Upper lobe of left lung (tissue), 6 donors: ENCODE measurements around the gene GALM. TPM values are rescaled to one million over a fixed set of nuclear protein-coding genes. Genes with fewer than 3 reads are reported as not detected.
"Not testable (repeated sequence)": the region's sequence is repeated elsewhere in the genome, so short reads cannot be mapped to it uniquely, and the experiment has no call there.

Experiments
- ATAC-seq, 2 donors: fragments of 200-7000 bp; cut with Tn5 transposase; one replicate each; pipeline ENCODE4 v1.9.1; 2022; ENCODE audit warnings: mild to moderate bottlenecking in 2 of 2, moderate library complexity in 2 of 2; ENCODE audit not compliant: low FRiP score in 2 of 2
- DNase-seq, 2 donors: peaks; one replicate each; pipeline ENCODE4 v3.0.0-alpha.2; 2019 to 2020
- H3K27ac ChIP-seq, 4 donors: fragments of 200-600 bp; sonication (generic); one replicate each; pipeline ENCODE4 v1.5.1; 2016 to 2019
- H3K27me3 ChIP-seq, 4 donors: fragments of 200-600 bp; sonication (generic); one replicate each; pipeline ENCODE4 v1.5.1; 2017 to 2019
- H3K36me3 ChIP-seq, 4 donors: fragments of 200-600 bp; sonication (generic); one replicate each; pipeline ENCODE4 v1.5.1; 2016 to 2019
- H3K4me1 ChIP-seq, 4 donors: fragments of 200-600 bp; sonication (generic); one replicate each; pipeline ENCODE4 v1.5.1; 2018 to 2019
- H3K4me3 ChIP-seq, 4 donors: fragments of 200-600 bp; sonication (generic); one replicate each; pipeline ENCODE4 v1.5.1; 2017 to 2019; ENCODE audit warnings: mild to moderate bottlenecking in 2 of 4, moderate library complexity in 1 of 4
- H3K9me3 ChIP-seq, 4 donors: fragments of 200-600 bp; sonication (generic); one replicate each; pipeline ENCODE4 v1.5.1; 2018 to 2019
- CTCF ChIP-seq, 6 experiments: fragments of 450-650 bp in 4 of 6; fragments of 200-600 bp in 2 of 6; sonication (generic) in 2 of 6; IDR thresholded peaks; one replicate each; pipeline ENCODE4 v1.5.1; 2016 to 2019; ENCODE audit warnings: antibody characterized with exemption in 6 of 6
- EP300 ChIP-seq, 4 donors: sonication (generic); formaldehyde crosslinking; IDR thresholded peaks; one replicate each; pipeline ENCODE4 v1.5.1; 2017; ENCODE audit warnings: antibody characterized with exemption in 4 of 4, control low read depth in 2 of 4
- POLR2A ChIP-seq, 4 donors: fragments of 450-650 bp; IDR thresholded peaks; one replicate each; pipeline ENCODE4 v1.5.1; 2016 to 2017; ENCODE audit warnings: antibody characterized with exemption in 4 of 4, mild to moderate bottlenecking in 2 of 4
- POLR2AphosphoS5 ChIP-seq, 2 donors: sonication (generic); formaldehyde crosslinking; IDR thresholded peaks; one replicate each; pipeline ENCODE4 v1.5.1; 2017; ENCODE audit warnings: antibody characterized with exemption in 2 of 2
- WGBS, 2 donors: methylation state at CpG; one replicate each; pipeline ENCODE4 v1.1.5; 2017 to 2018; 5-methylcytosine and 5-hydroxymethylcytosine counted together
- total RNA-seq, 6 donors: library from RNA; depleted of rRNA in 4 of 6; stranded (reverse); fragments of >200 nt in 4 of 6; gene quantifications; one replicate each; pipeline versions ENCODE4 v1.1.0 to v1.2.1, GENCODE V29; 2016 to 2021
- donor health status: DM: no; HTN: no; CAD: no; lungs with moderate emphysema.
- donor health status: DM: no; HTN: yes; CAD: no; lungs with severe emphysema.

GALM gene
- total RNA-seq, 6 donors from 2014 or later = 13.4 to 33.1 (median 26.3) TPM

- DNase-seq (no peak), ATAC-seq (no peak)
- no peaks in the 10 kb centered on the region for H3K27me3 ChIP-seq
- H3K4me3 ChIP-seq = no peak overlapping the region
- H3K36me3 ChIP-seq = peaks cover 0 to 5% (median 0%) of the 10 kb centered on the region in 4 donors
- H3K4me1 ChIP-seq = peaks cover 0 to 2% (median 0%) of the 10 kb centered on the region in 4 donors
- H3K9me3 ChIP-seq = no peaks in the 10 kb centered on the region
- no peak for TF ChIP-seq CTCF (IDR thresholded peaks at IDR 0.05)
- no peak overlapping the region for H3K27ac ChIP-seq
These were observed 45.6 kb downstream of the GALM start for GRCh38 chr2:38711558-38711957.

GRCh38 chr2:38712413-38712812 lies 46.5 kb downstream of the GALM start:
- ATAC-seq = no peak
- no peak for TF ChIP-seq EP300 (IDR thresholded peaks at IDR 0.05)
- TF ChIP-seq CTCF (IDR thresholded peaks at IDR 0.05) = no peak
- no peak for TF ChIP-seq POLR2A (IDR thresholded peaks at IDR 0.05)
- no peak for TF ChIP-seq POLR2AphosphoS5 (IDR thresholded peaks at IDR 0.05)
- 90 to 97% methylated on average over 6 to 7 of the region's 7 CpGs for WGBS, 2 donors

GRCh38 chr2:38712871-38713270 lies 47.0 kb downstream of the GALM start:
- Histone ChIP-seq H3K27me3 (no peaks in the 10 kb centered on the region), H3K4me1 (peaks cover 0 to 5% (median 2%) of the 10 kb centered on the region in 4 donors), H3K27ac (no peak overlapping the region), H3K36me3 (peaks cover 0 to 5% (median 0%) of the 10 kb centered on the region in 4 donors), H3K4me3 (no peak overlapping the region), H3K9me3 (no peaks in the 10 kb centered on the region)
- WGBS, 2 donors = 73 to 88% methylated on average over 4 of the region's 4 CpGs
- no peak for TF ChIP-seq POLR2AphosphoS5 (IDR thresholded peaks at IDR 0.05)
- TF ChIP-seq CTCF (IDR thresholded peaks at IDR 0.05) = no peak
- TF ChIP-seq EP300 (IDR thresholded peaks at IDR 0.05) = no peak
- no peak for TF ChIP-seq POLR2A (IDR thresholded peaks at IDR 0.05)
- DNase-seq (no peak), ATAC-seq (no peak)

More at GRCh38 chr2:38712413-38712812, 46.5 kb downstream of the GALM start:
- peaks cover 0 to 5% (median 0%) of the 10 kb centered on the region in 4 donors for H3K36me3 ChIP-seq
- no peaks in the 10 kb centered on the region for H3K9me3 ChIP-seq
- DNase-seq = no peak
- H3K27ac ChIP-seq = no peak overlapping the region
- no peaks in the 10 kb centered on the region for H3K27me3 ChIP-seq
- H3K4me1 ChIP-seq = peaks cover 0 to 5% (median 2%) of the 10 kb centered on the region in 4 donors
- no peak overlapping the region for H3K4me3 ChIP-seq

- Histone ChIP-seq H3K4me1 (peaks cover 0 to 5% (median 2%) of the 10 kb centered on the region in 4 donors), H3K36me3 (peaks cover 0 to 5% (median 0%) of the 10 kb centered on the region in 4 donors), H3K4me3 (no peak overlapping the region), H3K9me3 (no peaks in the 10 kb centered on the region), H3K27ac (no peak overlapping the region), H3K27me3 (no peaks in the 10 kb centered on the region)
- TF ChIP-seq POLR2AphosphoS5 (IDR thresholded peaks at IDR 0.05) = no peak
- no peak for TF ChIP-seq CTCF (IDR thresholded peaks at IDR 0.05)
- no peak for TF ChIP-seq EP300 (IDR thresholded peaks at IDR 0.05)
- TF ChIP-seq POLR2A (IDR thresholded peaks at IDR 0.05) = no peak
- ATAC-seq (no peak), DNase-seq (no peak)
- WGBS, 2 donors = 29 to 74% methylated on average over 2 to 3 of the region's 3 CpGs
These were observed 47.4 kb downstream of the GALM start for GRCh38 chr2:38713338-38713737.

- not testable (repeated sequence) for H3K36me3 ChIP-seq, H3K4me1 ChIP-seq, H3K4me3 ChIP-seq, H3K27me3 ChIP-seq, DNase-seq, ATAC-seq, H3K9me3 ChIP-seq
- 75 to 89% methylated on average over 1 of the region's 1 CpG for WGBS, 2 donors
- H3K27ac ChIP-seq = peak overlapping the region in 1 of 4 donors; percentile 61
These were observed 49.0 kb downstream of the GALM start for GRCh38 chr2:38714941-38715340.
